ENCODE measurements around the gene SCAPER. TPM values are rescaled to one million over a fixed set of nuclear protein-coding genes. Genes with fewer than 3 reads are reported as not detected.
"Not testable (repeated sequence)": the region's sequence is repeated elsewhere in the genome, so short reads cannot be mapped to it uniquely, and the experiment has no call there.

The SCAPER gene
- total RNA-seq, 1 experiment from 2014 or later, result 14.7 TPM

DNA sequence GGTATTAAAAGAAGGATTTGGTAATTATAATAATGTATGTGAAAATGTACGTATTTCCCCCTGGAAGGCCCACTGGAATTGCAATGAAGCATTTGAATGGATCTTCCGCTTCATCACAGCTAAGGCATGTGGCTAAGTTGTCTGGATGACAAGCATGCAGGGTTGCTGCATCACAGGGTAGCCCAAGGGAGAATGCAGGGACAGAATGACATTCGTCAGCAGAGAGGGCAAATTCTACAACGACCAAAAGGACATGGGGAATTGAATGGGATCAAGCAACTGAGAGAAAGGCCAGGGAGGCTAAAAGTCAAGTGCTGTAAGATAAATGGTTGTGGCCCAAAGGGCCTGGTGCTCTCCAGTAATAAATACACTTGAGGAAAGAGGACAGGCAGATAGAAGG, 473.2 kb downstream of the SCAPER start:
- TF ChIP-seq YY1 (IDR thresholded peaks at IDR 0.05; ENCODE audit: extremely low read depth, insufficient replicate concordance, low read depth, low read length), result no peak
- no peak for TF ChIP-seq RAD21 (IDR thresholded peaks at IDR 0.05; ENCODE audit: low read depth)
- TF ChIP-seq JUND (IDR thresholded peaks at IDR 0.05), result no peak
- no peak for TF ChIP-seq EGR1 (IDR thresholded peaks at IDR 0.05; ENCODE audit: low read depth)
- TF ChIP-seq ZFX (IDR thresholded peaks at IDR 0.05), result no peak
- TF ChIP-seq CBX3 (IDR thresholded peaks at IDR 0.05; ENCODE audit: low read depth), result no peak
- no peak for TF ChIP-seq SIN3A (IDR thresholded peaks at IDR 0.05; ENCODE audit: low read depth)
- TF ChIP-seq EZH2phosphoT487 (IDR thresholded peaks at IDR 0.05; ENCODE audit: borderline replicate concordance), result no peak
- TF ChIP-seq, protein P1, sequence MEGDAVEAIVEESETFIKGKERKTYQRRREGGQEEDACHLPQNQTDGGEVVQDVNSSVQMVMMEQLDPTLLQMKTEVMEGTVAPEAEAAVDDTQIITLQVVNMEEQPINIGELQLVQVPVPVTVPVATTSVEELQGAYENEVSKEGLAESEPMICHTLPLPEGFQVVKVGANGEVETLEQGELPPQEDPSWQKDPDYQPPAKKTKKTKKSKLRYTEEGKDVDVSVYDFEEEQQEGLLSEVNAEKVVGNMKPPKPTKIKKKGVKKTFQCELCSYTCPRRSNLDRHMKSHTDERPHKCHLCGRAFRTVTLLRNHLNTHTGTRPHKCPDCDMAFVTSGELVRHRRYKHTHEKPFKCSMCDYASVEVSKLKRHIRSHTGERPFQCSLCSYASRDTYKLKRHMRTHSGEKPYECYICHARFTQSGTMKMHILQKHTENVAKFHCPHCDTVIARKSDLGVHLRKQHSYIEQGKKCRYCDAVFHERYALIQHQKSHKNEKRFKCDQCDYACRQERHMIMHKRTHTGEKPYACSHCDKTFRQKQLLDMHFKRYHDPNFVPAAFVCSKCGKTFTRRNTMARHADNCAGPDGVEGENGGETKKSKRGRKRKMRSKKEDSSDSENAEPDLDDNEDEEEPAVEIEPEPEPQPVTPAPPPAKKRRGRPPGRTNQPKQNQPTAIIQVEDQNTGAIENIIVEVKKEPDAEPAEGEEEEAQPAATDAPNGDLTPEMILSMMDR (IDR thresholded peaks at IDR 0.05 in 2 of 3, conservative IDR thresholded peaks at IDR 0.05 in 1 of 3; ENCODE audit: borderline replicate concordance in 1 of 3, insufficient read depth in 1 of 3, low read depth in 2 of 3, low read length in 2 of 3), result no peak
- no peak for TF ChIP-seq CEBPB (IDR thresholded peaks at IDR 0.05; ENCODE audit: low read depth)
- no peak for TF ChIP-seq POLR2A (IDR thresholded peaks at IDR 0.05; ENCODE audit: borderline replicate concordance, extremely low read depth, insufficient read depth, insufficient read length)
- TF ChIP-seq FOSL1 (IDR thresholded peaks at IDR 0.05; ENCODE audit: low read depth), result no peak
- TF ChIP-seq SP1 (IDR thresholded peaks at IDR 0.05; ENCODE audit: low read depth), result no peak
- TF ChIP-seq ELF1 (IDR thresholded peaks at IDR 0.05; ENCODE audit: borderline replicate concordance, low read depth), result no peak
- no peak for TF ChIP-seq TCF7L2 (IDR thresholded peaks at IDR 0.05; ENCODE audit: borderline replicate concordance, extremely low read depth, insufficient read depth, insufficient read length)
- Histone ChIP-seq H2AFZ (ENCODE audit: low read depth, low read length, poor library complexity, severe bottlenecking) (no peak overlapping the region), H3K9ac (ENCODE audit: low read length) (no peak overlapping the region), H3K27me3 (ENCODE audit: insufficient read depth, low read length) (no peaks in the 10 kb centered on the region), H3K9me2 (ENCODE audit: insufficient read depth) (no peaks in the 10 kb centered on the region), H3K9me3 (ENCODE audit: control insufficient read depth in 1 of 2, insufficient read depth in 1 of 2, low read depth in 1 of 2, low read length in 2 of 2) (no peaks in the 10 kb centered on the region), H4K20me1 (ENCODE audit: insufficient read depth) (no peaks in the 10 kb centered on the region), H3K27ac (ENCODE audit: low read depth, low read length) (no peak overlapping the region), H3K36me3 (ENCODE audit: control insufficient read depth in 1 of 2, insufficient read depth in 2 of 2, low read length in 2 of 2) (no peaks in the 10 kb centered on the region), H3K4me3 (replicated peaks in 1 of 2; ENCODE audit: low read depth in 1 of 2, low read length in 2 of 2) (no peak overlapping the region), H3K4me2 (ENCODE audit: low read length) (no peak overlapping the region), H3K4me1 (ENCODE audit: control insufficient read depth in 1 of 2, insufficient read depth in 2 of 2, low read length in 2 of 2) (peaks cover 3 to 20% of the 10 kb centered on the region in 2 experiments; a peak in 3 of 4 replicates), H3K79me2 (ENCODE audit: insufficient read depth, low read length) (no peaks in the 10 kb centered on the region)
- ATAC-seq, result no peak
- no TSS peak for BruUV-seq (replicated peaks)
- intact Hi-C loops (cut with micrococcal nuclease), result no loop called here
- RAD21 ChIA-PET (ENCODE audit: low non-redundant PET in 1 of 2, low total read pairs in 2 of 2, uncharacterized antibody in 2 of 2, unreplicated experiment in 2 of 2), result no interaction called here
- POLR2A ChIA-PET, result no interaction called here
- no peak for DNase-seq (ENCODE audit: low read depth, low spot score)
- CTCF ChIA-PET, result no interaction called here

DNA sequence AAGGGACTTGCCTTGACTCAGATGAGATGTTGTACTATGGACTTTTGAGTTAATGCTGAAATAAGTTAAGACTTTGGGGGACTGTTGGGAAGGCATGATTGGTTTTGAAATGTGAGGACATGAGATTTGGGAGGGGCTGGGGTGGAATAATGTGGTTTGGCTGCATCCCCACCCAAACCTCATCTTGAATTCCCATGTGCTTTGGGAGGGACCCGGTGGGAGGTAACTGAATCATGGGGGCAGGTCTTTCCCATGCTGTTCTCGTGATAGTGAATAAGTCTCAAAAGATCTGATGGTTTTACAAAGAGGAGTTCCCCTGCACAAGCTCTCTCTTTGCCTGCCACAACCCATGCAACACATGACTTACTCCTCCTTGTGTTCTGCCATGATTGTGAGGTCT, 474.4 kb downstream of the SCAPER start:
- intact Hi-C loops (cut with micrococcal nuclease); H3K9me3 ChIP-seq (ENCODE audit: control insufficient read depth in 1 of 2, insufficient read depth in 1 of 2, low read depth in 1 of 2, low read length in 2 of 2); BruUV-seq (replicated peaks); DNase-seq (ENCODE audit: low read depth, low spot score); H3K4me3 ChIP-seq (replicated peaks in 1 of 2; ENCODE audit: low read depth in 1 of 2, low read length in 2 of 2); H3K9me2 ChIP-seq (ENCODE audit: insufficient read depth); H3K36me3 ChIP-seq (ENCODE audit: control insufficient read depth in 1 of 2, insufficient read depth in 2 of 2, low read length in 2 of 2); RAD21 ChIA-PET (ENCODE audit: low non-redundant PET in 1 of 2, low total read pairs in 2 of 2, uncharacterized antibody in 2 of 2, unreplicated experiment in 2 of 2); H3K27ac ChIP-seq (ENCODE audit: low read depth, low read length); H2AFZ ChIP-seq (ENCODE audit: low read depth, low read length, poor library complexity, severe bottlenecking); ATAC-seq; H3K9ac ChIP-seq (ENCODE audit: low read length); POLR2A ChIA-PET; H3K4me2 ChIP-seq (ENCODE audit: low read length); H4K20me1 ChIP-seq (ENCODE audit: insufficient read depth); H3K27me3 ChIP-seq (ENCODE audit: insufficient read depth, low read length); H3K79me2 ChIP-seq (ENCODE audit: insufficient read depth, low read length); CTCF ChIA-PET: not testable (repeated sequence)
- H3K4me1 ChIP-seq (ENCODE audit: control insufficient read depth in 1 of 2, insufficient read depth in 2 of 2, low read length in 2 of 2), result peaks cover 3 to 20% of the 10 kb centered on the region in 2 experiments; a peak in 3 of 4 replicates

All from HCT116 (cell line).